ENCODE results near the gene TMC1. TPM values are rescaled to one million over a fixed set of nuclear protein-coding genes. Genes with fewer than 3 reads are reported as not detected.

Gene TMC1
- total and polyA plus RNA-seq, 2 of the 8 experiments (the other 6 are each of a cell fraction or from before 2014, with no cell fraction given), result 0.95 to 0.98 TPM

GRCh38 chr9:72857624-72857996, 336.2 kb downstream of the TMC1 start:
- H3K27ac ChIP-seq (ENCODE audit: low read depth, low read length), result no peak overlapping the region

More at GRCh38 chr9:72857624-72857996, 336.2 kb downstream of the TMC1 start:
- Histone ChIP-seq H2BK20ac (ENCODE audit: low read length) (0 out of 2 replicates have a peak overlapping the region, but pooled peaks have one; percentile 78), H4K91ac (replicated peaks; ENCODE audit: insufficient read length, low read length) (no peak overlapping the region), H3K36me3 (ENCODE audit: control insufficient read depth in 2 of 4, insufficient read depth in 4 of 4, low read length in 3 of 4) (no peaks in the 10 kb centered on the region), H4K20me1 (replicated peaks in 1 of 2; ENCODE audit: control insufficient read depth in 1 of 2, insufficient read depth in 2 of 2, low read length in 2 of 2) (no peaks in the 10 kb centered on the region), H2BK120ac (replicated peaks; ENCODE audit: low read depth, low read length) (no peak overlapping the region), H3K56ac (replicated peaks; ENCODE audit: insufficient read length, low read depth, low read length) (no peak overlapping the region), H3K4ac (replicated peaks; ENCODE audit: insufficient read length, low read depth, low read length) (no peak overlapping the region), H3K27me3 (replicated peaks in 1 of 4; ENCODE audit: control insufficient read depth in 3 of 4, extremely low read depth in 1 of 4, insufficient read depth in 3 of 4, low read length in 3 of 4) (no peaks in the 10 kb centered on the region), H3K79me2 (ENCODE audit: control insufficient read depth in 1 of 2, insufficient read depth in 2 of 2, low read length in 2 of 2) (no peaks in the 10 kb centered on the region), H2AK5ac (ENCODE audit: low read depth, low read length) (no peak overlapping the region), H3K14ac (ENCODE audit: insufficient read length) (no peak overlapping the region), H2BK5ac (ENCODE audit: low read depth, low read length) (no peak overlapping the region), H3K79me1 (ENCODE audit: low read depth, low read length) (no peaks in the 10 kb centered on the region), H3K23ac (ENCODE audit: insufficient read length) (no peak overlapping the region), H4K8ac (ENCODE audit: extremely low read depth, insufficient read depth, low read length) (no peak overlapping the region), H3K18ac (ENCODE audit: extremely low read depth, low read length) (no peak overlapping the region; the same call in 1 of the 2 replicates), H4K5ac (ENCODE audit: insufficient read length, low read depth, low read length) (no peak overlapping the region), H3K4me1 (replicated peaks in 1 of 4; ENCODE audit: control insufficient read depth in 3 of 4, insufficient read depth in 4 of 4, low read length in 3 of 4) (peaks cover 0 to 2% (median 1%) of the 10 kb centered on the region in 4 experiments; a peak in 3 of 7 replicates), H3K4me2 (ENCODE audit: insufficient read depth in 1 of 2, low read depth in 2 of 2, low read length in 2 of 2) (no peak overlapping the region), H2AFZ (ENCODE audit: low read length) (peak overlapping the region; percentile 94), H2BK12ac (ENCODE audit: low read depth, low read length) (no peak overlapping the region), H2BK15ac (ENCODE audit: low read length) (no peak overlapping the region), H3K9ac (replicated peaks in 1 of 4; ENCODE audit: extremely low read depth in 1 of 4, low read depth in 3 of 4, low read length in 3 of 4) (no peak overlapping the region), H3K23me2 (ENCODE audit: low read depth, low read length) (no peaks in the 10 kb centered on the region), H3K9me3 (ENCODE audit: insufficient read depth in 2 of 2, low read depth in 1 of 2, low read length in 1 of 2) (no peaks in the 10 kb centered on the region), H3K4me3 (ENCODE audit: extremely low read depth in 1 of 4, insufficient read depth in 2 of 4, low read depth in 3 of 4, low read length in 4 of 4) (no peak overlapping the region)
- TF ChIP-seq CEBPB (IDR thresholded peaks at IDR 0.05; ENCODE audit: low read depth, low read length) (no peak), POLR2AphosphoS5 (IDR thresholded peaks at IDR 0.05; ENCODE audit: low read depth, low read length) (no peak), TCF12 (IDR thresholded peaks at IDR 0.05; ENCODE audit: low read depth, low read length) (no peak), FOSL1 (IDR thresholded peaks at IDR 0.05; ENCODE audit: insufficient read depth, low read depth, low read length) (no peak), HDAC2 (IDR thresholded peaks at IDR 0.05; ENCODE audit: borderline replicate concordance in 1 of 2, low read depth in 2 of 2, low read length in 2 of 2) (no peak), TAF1 (IDR thresholded peaks at IDR 0.05; ENCODE audit: low read depth, low read length) (no peak), SRF (IDR thresholded peaks at IDR 0.05; ENCODE audit: low read depth, low read length) (no peak), ATF3 (IDR thresholded peaks at IDR 0.05; ENCODE audit: insufficient read depth, low read depth, low read length) (no peak), RBBP5 (IDR thresholded peaks at IDR 0.05; ENCODE audit: borderline replicate concordance, low read depth, low read length) (no peak), SP2 (IDR thresholded peaks at IDR 0.05; ENCODE audit: low read length) (no peak), CTBP2 (IDR thresholded peaks at IDR 0.05; ENCODE audit: borderline replicate concordance, insufficient read depth, insufficient read length, low read length) (no peak)
- WGBS, 2 experiments (ENCODE audit: extremely low coverage in 1 of 2, insufficient coverage in 1 of 2, insufficient read length in 1 of 2, insufficient replicate concordance in 2 of 2, low coverage in 1 of 2, low lambda C conversion rate in 2 of 2, missing lambda C conversion rate in 1 of 2), result 92% methylated on average over 2 of the region's 2 CpGs; no CpG with 5 or more reads in 1 of the 2 experiments
- CTCF ChIA-PET (ENCODE audit: partially characterized antibody), result interaction anchor here (0.7 to 5.9 kb wide), 43 partner anchors 9 to 818 kb away, joined by 3 to 44 read pairs (median 4); no protein-coding TSS in a partner anchor
- POLR2A ChIA-PET (ENCODE audit: partially characterized antibody), result no interaction called here
- FAIRE-seq (no peak), DNase-seq (ENCODE audit: low read depth in 1 of 2, low spot score in 2 of 2) (no peak)

Data from H1 (cell line).